ENCODE results near the gene CCDC187. TPM values are rescaled to one million over a fixed set of nuclear protein-coding genes. Genes with fewer than 3 reads are reported as not detected.

Gene CCDC187
- total RNA-seq, 5 donors from 2014 or later (not counting 1 experiment from before 2014, with no cell fraction given) = 0.07 to 0.20 (median 0.09) TPM; not detected in 1

GRCh38 chr9:136292026-136292538 lies 11.8 kb downstream of the CCDC187 start:
- Mint-ChIP-seq H3K4me3 (no peak overlapping the region), H3K27me3 (no peaks in the 10 kb centered on the region), H3K4me1 (no peaks in the 10 kb centered on the region), H3K9me3 (no peaks in the 10 kb centered on the region), H3K36me3 (no peaks in the 10 kb centered on the region), H3K27ac (no peak overlapping the region)
- Histone ChIP-seq H3K27ac (ENCODE audit: low read length) (no peak overlapping the region), H3K4me1 (ENCODE audit: control insufficient read depth in 1 of 2, extremely low read depth in 1 of 2, insufficient read depth in 2 of 2, low read length in 2 of 2) (no peaks in the 10 kb centered on the region), H3K36me3 (ENCODE audit: control insufficient read depth in 2 of 2, extremely low read depth in 1 of 2, insufficient read depth in 1 of 2, low read length in 1 of 2) (no peaks in the 10 kb centered on the region), H3K27me3 (replicated peaks in 1 of 2; ENCODE audit: control insufficient read depth in 2 of 2, extremely low read depth in 1 of 2, insufficient read depth in 2 of 2, low read length in 1 of 2) (peaks cover 0 to 12% of the 10 kb centered on the region in 2 experiments), H3K9me3 (no peaks in the 10 kb centered on the region), H3K4me3 (ENCODE audit: control insufficient read depth in 1 of 2, extremely low read depth in 1 of 2, low read length in 1 of 2) (no peak overlapping the region)
- CTCF ChIA-PET = no interaction called here
- DNase-seq (no peak), ATAC-seq (replicated peaks in 1 of 4) (no peak)
- 93% methylated on average over 13 of the region's 19 CpGs for WGBS (ENCODE audit: insufficient coverage)
- POLR2A ChIA-PET = no interaction called here

DNA sequence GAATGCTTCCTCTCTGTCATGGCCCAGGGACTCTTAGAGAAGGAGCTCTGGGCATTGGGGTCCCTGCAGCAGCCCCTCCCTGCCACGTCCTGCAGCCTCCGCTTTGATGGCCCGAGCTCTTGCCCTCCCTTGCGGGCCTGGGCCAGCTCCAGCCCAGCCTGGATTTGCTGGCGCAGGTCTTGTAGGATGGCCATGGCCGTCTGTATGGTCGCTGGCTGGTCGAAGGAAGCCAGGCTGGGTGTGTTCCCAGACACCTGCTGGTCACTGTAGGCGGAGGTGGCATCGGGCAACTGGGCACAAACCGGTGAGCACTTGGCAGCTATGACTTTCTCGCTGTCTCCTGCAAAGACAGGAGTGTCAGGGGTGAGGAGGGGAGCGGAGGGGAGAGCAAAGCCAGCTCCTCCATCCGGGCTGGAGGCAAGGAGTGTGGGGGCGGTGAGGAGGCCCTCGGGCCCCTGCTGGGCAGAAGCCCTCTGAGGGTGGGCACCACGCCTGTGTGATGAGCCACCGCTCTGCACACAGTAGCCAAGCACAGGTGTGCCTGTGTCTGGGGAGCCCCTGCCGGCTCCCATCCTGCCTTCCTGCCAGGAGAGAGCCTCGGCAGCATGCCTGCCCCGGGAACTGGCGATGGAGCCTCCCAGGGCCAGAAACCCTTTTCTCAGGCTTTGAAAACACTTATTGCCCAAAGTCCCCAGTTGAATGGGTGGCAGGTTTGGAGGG lies 12.4 kb downstream of the CCDC187 start:
- Histone ChIP-seq H3K4me3 (ENCODE audit: control insufficient read depth in 1 of 2, extremely low read depth in 1 of 2, low read length in 1 of 2) (no peak overlapping the region), H3K4me1 (ENCODE audit: control insufficient read depth in 1 of 2, extremely low read depth in 1 of 2, insufficient read depth in 2 of 2, low read length in 2 of 2) (no peaks in the 10 kb centered on the region), H3K36me3 (ENCODE audit: control insufficient read depth in 2 of 2, extremely low read depth in 1 of 2, insufficient read depth in 1 of 2, low read length in 1 of 2) (no peaks in the 10 kb centered on the region), H3K9me3 (no peaks in the 10 kb centered on the region), H3K27ac (ENCODE audit: low read length) (no peak overlapping the region), H3K27me3 (replicated peaks in 1 of 2; ENCODE audit: control insufficient read depth in 2 of 2, extremely low read depth in 1 of 2, insufficient read depth in 2 of 2, low read length in 1 of 2) (peaks cover 0 to 15% of the 10 kb centered on the region in 2 experiments)
- Mint-ChIP-seq H3K4me3 (no peak overlapping the region), H3K27me3 (peaks cover 0 to 2% of the 10 kb centered on the region in 2 donors), H3K9me3 (no peaks in the 10 kb centered on the region), H3K36me3 (no peaks in the 10 kb centered on the region), H3K27ac (no peak overlapping the region), H3K4me1 (no peaks in the 10 kb centered on the region)
- ChIA-PET POLR2A (no interaction called here), CTCF (no interaction called here)
- 91% methylated on average over 19 of the region's 22 CpGs for WGBS (ENCODE audit: insufficient coverage)
- DNase-seq (no peak), ATAC-seq (replicated peaks in 1 of 4) (no peak)

- Mint-ChIP-seq H3K4me3 (no peak overlapping the region), H3K4me1 (no peaks in the 10 kb centered on the region), H3K27ac (no peak overlapping the region), H3K36me3 (no peaks in the 10 kb centered on the region), H3K9me3 (no peaks in the 10 kb centered on the region), H3K27me3 (peaks cover 0 to 3% of the 10 kb centered on the region in 2 donors)
- H3K4me3 ChIP-seq (ENCODE audit: control insufficient read depth in 1 of 2, extremely low read depth in 1 of 2, low read length in 1 of 2) = no peak overlapping the region
- peaks cover 0 to 13% of the 10 kb centered on the region in 2 experiments for H3K27me3 ChIP-seq (replicated peaks in 1 of 2; ENCODE audit: control insufficient read depth in 2 of 2, extremely low read depth in 1 of 2, insufficient read depth in 2 of 2, low read length in 1 of 2)
- no peaks in the 10 kb centered on the region for H3K36me3 ChIP-seq (ENCODE audit: control insufficient read depth in 2 of 2, extremely low read depth in 1 of 2, insufficient read depth in 1 of 2, low read length in 1 of 2)
- H3K9me3 ChIP-seq = no peaks in the 10 kb centered on the region
- H3K27ac ChIP-seq (ENCODE audit: low read length) = no peak overlapping the region
- H3K4me1 ChIP-seq (ENCODE audit: control insufficient read depth in 1 of 2, extremely low read depth in 1 of 2, insufficient read depth in 2 of 2, low read length in 2 of 2) = no peaks in the 10 kb centered on the region
- POLR2A ChIA-PET = no interaction called here
- CTCF ChIA-PET = interaction anchor here in 1 of 2 donors (0.6 kb wide), 1 partner anchor 376 kb away, joined by 6 read pairs; no protein-coding TSS in a partner anchor
- DNase-seq (no peak), ATAC-seq (replicated peaks in 1 of 4) (no peak)
- WGBS (ENCODE audit: insufficient coverage) = 94% methylated on average over 27 of the region's 31 CpGs
Measured at GRCh38 chr9:136290508-136291000, 13.3 kb downstream of the CCDC187 start.

GRCh38 chr9:136289651-136290507 lies 14.0 kb downstream of the CCDC187 start:
- H3K4me1 ChIP-seq (ENCODE audit: control insufficient read depth in 1 of 2, extremely low read depth in 1 of 2, insufficient read depth in 2 of 2, low read length in 2 of 2) = no peaks in the 10 kb centered on the region
- peaks cover 0 to 3% of the 10 kb centered on the region in 2 donors for H3K27me3 Mint-ChIP-seq
- 85% methylated on average over 29 of the region's 30 CpGs for WGBS (ENCODE audit: insufficient coverage)
- H3K4me1 Mint-ChIP-seq = no peaks in the 10 kb centered on the region
- ChIA-PET POLR2A (no interaction called here), CTCF (no interaction called here)
- no peaks in the 10 kb centered on the region for H3K36me3 ChIP-seq (ENCODE audit: control insufficient read depth in 2 of 2, extremely low read depth in 1 of 2, insufficient read depth in 1 of 2, low read length in 1 of 2)
- DNase-seq = no peak
- no peaks in the 10 kb centered on the region for H3K9me3 ChIP-seq
- H3K36me3 Mint-ChIP-seq = no peaks in the 10 kb centered on the region
- no peaks in the 10 kb centered on the region for H3K9me3 Mint-ChIP-seq
- no peak for ATAC-seq (replicated peaks in 1 of 4)
- no peak overlapping the region for H3K4me3 Mint-ChIP-seq
- no peak overlapping the region for H3K4me3 ChIP-seq (ENCODE audit: control insufficient read depth in 1 of 2, extremely low read depth in 1 of 2, low read length in 1 of 2)
- H3K27me3 ChIP-seq (replicated peaks in 1 of 2; ENCODE audit: control insufficient read depth in 2 of 2, extremely low read depth in 1 of 2, insufficient read depth in 2 of 2, low read length in 1 of 2) = peaks cover 0 to 16% of the 10 kb centered on the region in 2 experiments
- H3K27ac ChIP-seq (ENCODE audit: low read length) = no peak overlapping the region
- no peak overlapping the region for H3K27ac Mint-ChIP-seq

- H3K36me3 ChIP-seq (ENCODE audit: control insufficient read depth in 2 of 2, extremely low read depth in 1 of 2, insufficient read depth in 1 of 2, low read length in 1 of 2) = no peaks in the 10 kb centered on the region
- H3K9me3 ChIP-seq = no peaks in the 10 kb centered on the region
- H3K9me3 Mint-ChIP-seq = no peaks in the 10 kb centered on the region
- H3K4me1 Mint-ChIP-seq = peaks cover 2 to 6% (median 4%) of the 10 kb centered on the region in 3 donors
- no peak overlapping the region for H3K4me3 ChIP-seq (ENCODE audit: control insufficient read depth in 1 of 2, extremely low read depth in 1 of 2, low read length in 1 of 2)
- POLR2A ChIA-PET = no interaction called here
- H3K27me3 Mint-ChIP-seq = peaks cover 5 to 8% of the 10 kb centered on the region in 2 donors
- ATAC-seq (replicated peaks in 1 of 4) (no peak), DNase-seq (no peak)
- H3K4me3 Mint-ChIP-seq = no peak overlapping the region
- peaks cover 0 to 8% of the 10 kb centered on the region in 2 experiments for H3K4me1 ChIP-seq (ENCODE audit: control insufficient read depth in 1 of 2, extremely low read depth in 1 of 2, insufficient read depth in 2 of 2, low read length in 2 of 2)
- H3K36me3 Mint-ChIP-seq = no peaks in the 10 kb centered on the region
- H3K27ac ChIP-seq (ENCODE audit: low read length) = no peak overlapping the region
- peaks cover 0 to 32% of the 10 kb centered on the region in 2 experiments for H3K27me3 ChIP-seq (replicated peaks in 1 of 2; ENCODE audit: control insufficient read depth in 2 of 2, extremely low read depth in 1 of 2, insufficient read depth in 2 of 2, low read length in 1 of 2)
- no peak overlapping the region for H3K27ac Mint-ChIP-seq
- CTCF ChIA-PET = interaction anchor here in 1 of 2 donors (0.6 kb wide), 1 partner anchor 615 kb away, joined by 3 read pairs; no protein-coding TSS in a partner anchor
- 87% methylated on average over 18 of the region's 21 CpGs for WGBS (ENCODE audit: insufficient coverage)
Measured at GRCh38 chr9:136287960-136288753, 15.7 kb downstream of the CCDC187 start.

DNA sequence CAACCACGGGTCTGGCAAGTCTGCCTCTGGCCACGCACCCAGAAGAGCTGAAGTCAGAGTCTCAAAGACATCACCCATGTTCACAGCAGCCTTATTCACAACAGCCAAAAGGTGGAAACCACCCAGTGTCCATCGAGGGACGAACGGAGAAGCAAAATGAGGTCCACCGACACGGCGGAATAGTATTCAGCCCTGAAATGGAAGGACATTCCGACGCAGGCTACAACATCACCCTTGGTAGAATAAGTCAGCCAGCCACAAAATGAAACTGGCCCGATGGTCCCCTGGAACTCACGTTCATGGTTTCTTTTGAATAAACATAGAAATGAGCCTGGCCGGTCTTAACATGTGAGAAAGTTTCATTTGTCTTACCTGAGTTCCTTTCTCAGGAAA lies 16.9 kb downstream of the CCDC187 start:
- H3K27ac Mint-ChIP-seq = no peak overlapping the region

More for the DNA sequence above, 16.9 kb downstream of the CCDC187 start:
- peaks cover 5 to 8% of the 10 kb centered on the region in 2 donors for H3K27me3 Mint-ChIP-seq
- POLR2A ChIA-PET = no interaction called here
- ATAC-seq (replicated peaks in 1 of 4) = no peak
- Histone ChIP-seq H3K27ac (ENCODE audit: low read length) (no peak overlapping the region), H3K4me1 (ENCODE audit: control insufficient read depth in 1 of 2, extremely low read depth in 1 of 2, insufficient read depth in 2 of 2, low read length in 2 of 2) (peaks cover 0 to 17% of the 10 kb centered on the region in 2 experiments), H3K27me3 (replicated peaks in 1 of 2; ENCODE audit: control insufficient read depth in 2 of 2, extremely low read depth in 1 of 2, insufficient read depth in 2 of 2, low read length in 1 of 2) (peaks cover 0 to 44% of the 10 kb centered on the region in 2 experiments), H3K4me3 (ENCODE audit: control insufficient read depth in 1 of 2, extremely low read depth in 1 of 2, low read length in 1 of 2) (no peak overlapping the region), H3K9me3 (no peaks in the 10 kb centered on the region), H3K36me3 (ENCODE audit: control insufficient read depth in 2 of 2, extremely low read depth in 1 of 2, insufficient read depth in 1 of 2, low read length in 1 of 2) (no peaks in the 10 kb centered on the region)
- CTCF ChIA-PET = interaction anchor here in 1 of 2 donors (0.6 kb wide), 1 partner anchor 110 kb away, joined by 3 read pairs; no protein-coding TSS in a partner anchor
- no peak overlapping the region for H3K4me3 Mint-ChIP-seq
- WGBS (ENCODE audit: insufficient coverage) = 96% methylated on average over 9 of the region's 13 CpGs
- H3K9me3 Mint-ChIP-seq = no peaks in the 10 kb centered on the region
- no peaks in the 10 kb centered on the region for H3K36me3 Mint-ChIP-seq
- no peak for DNase-seq
- peaks cover 2 to 7% (median 6%) of the 10 kb centered on the region in 3 donors for H3K4me1 Mint-ChIP-seq

Data from T-cell (primary cell).